H9 (cell line): ENCODE measurements around the gene KCNMA1. TPM values are rescaled to one million over a fixed set of nuclear protein-coding genes. Genes with fewer than 3 reads are reported as not detected.

Experiments
- DNase-seq: peaks from one replicate; pipeline ENCODE4 v3.0.0-alpha.2; 2017
- H2AFZ ChIP-seq: one replicate; pipeline ENCODE4 v1.6.1; 2013; ENCODE audit warnings: mild to moderate bottlenecking, low read length, control low read depth, moderate library complexity
- H2AK5ac ChIP-seq: 2 replicates; pipeline ENCODE4 v1.6.1; 2013; ENCODE audit warnings: low read length, control low read depth, mixed read lengths; ENCODE audit not compliant: insufficient read length
- H2BK120ac ChIP-seq: one replicate; pipeline ENCODE4 v1.6.1; 2013; ENCODE audit warnings: low read depth, mild to moderate bottlenecking, low read length, control low read depth, inconsistent platforms; ENCODE audit not compliant: poor library complexity, severe bottlenecking
- H2BK12ac ChIP-seq: 2 replicates; pipeline ENCODE4 v1.6.1; 2013; ENCODE audit warnings: low read length, control low read depth, mixed read lengths, low read depth; ENCODE audit not compliant: insufficient read length
- H2BK15ac ChIP-seq: 2 replicates; pipeline ENCODE4 v1.6.1; 2013; ENCODE audit warnings: low read depth, low read length, control low read depth
- H2BK20ac ChIP-seq: one replicate; pipeline ENCODE4 v1.6.1; 2013; ENCODE audit warnings: low read depth, mild to moderate bottlenecking, low read length, control low read depth, inconsistent platforms; ENCODE audit not compliant: poor library complexity, severe bottlenecking
- H2BK5ac ChIP-seq: 2 replicates; pipeline ENCODE4 v1.6.1; 2013; ENCODE audit warnings: low read length, control low read depth, mixed read lengths; ENCODE audit not compliant: insufficient read length
- H3K14ac ChIP-seq: 2 replicates; pipeline ENCODE4 v1.6.1; 2013; ENCODE audit warnings: low read length, control low read depth; ENCODE audit not compliant: insufficient read depth
- H3K18ac ChIP-seq: 2 replicates; pipeline ENCODE4 v1.6.1; 2013; ENCODE audit warnings: low read depth, mild to moderate bottlenecking, mixed read lengths, low read length, control low read depth; ENCODE audit not compliant: insufficient read length
- H3K23ac ChIP-seq: 2 replicates; pipeline ENCODE4 v1.6.1; 2013; ENCODE audit warnings: low read length, control low read depth, mixed read lengths, low read depth; ENCODE audit not compliant: insufficient read length
- H3K23me2 ChIP-seq: 2 replicates; pipeline ENCODE4 v1.6.1; 2013; ENCODE audit warnings: low read depth, mild to moderate bottlenecking, mixed read lengths, low read length, control low read depth; ENCODE audit not compliant: insufficient read length, poor library complexity, severe bottlenecking
- H3K27ac ChIP-seq: 2 replicates; pipeline ENCODE4 v1.5.1; 2013; ENCODE audit warnings: low read length, control low read depth, mixed read lengths, low read depth; ENCODE audit not compliant: insufficient read length
- H3K27me3 ChIP-seq: 2 replicates; pipeline ENCODE4 v1.6.1; 2013; ENCODE audit warnings: low read length, control low read depth, inconsistent platforms; ENCODE audit not compliant: insufficient read depth
- H3K4ac ChIP-seq: 2 replicates; pipeline ENCODE4 v1.6.1; 2013; ENCODE audit warnings: low read depth, mild to moderate bottlenecking, control low read depth, inconsistent platforms, low read length, moderate library complexity
- H3K4me1 ChIP-seq: 2 replicates; pipeline ENCODE4 v1.6.1; 2013; ENCODE audit warnings: low read length, control low read depth, inconsistent platforms; ENCODE audit not compliant: insufficient read depth
- H3K4me2 ChIP-seq: 2 replicates; pipeline ENCODE4 v1.6.1; 2013; ENCODE audit warnings: low read length, control low read depth, mixed read lengths; ENCODE audit not compliant: insufficient read length, insufficient read depth
- H3K56ac ChIP-seq: 2 replicates; pipeline ENCODE4 v1.6.1; 2013; ENCODE audit warnings: low read depth, mild to moderate bottlenecking, mixed read lengths, low read length, control low read depth; ENCODE audit not compliant: insufficient read length
- H3K79me1 ChIP-seq: 2 replicates; pipeline ENCODE4 v1.6.1; 2013; ENCODE audit warnings: low read depth, mild to moderate bottlenecking, moderate library complexity, low read length, control low read depth, inconsistent platforms; ENCODE audit not compliant: insufficient read depth, poor library complexity, severe bottlenecking
- H3K79me2 ChIP-seq: 2 replicates; pipeline ENCODE4 v1.6.1; 2013; ENCODE audit warnings: low read length, control low read depth, inconsistent platforms; ENCODE audit not compliant: insufficient read depth
- H3K9ac ChIP-seq: 2 replicates; pipeline ENCODE4 v1.6.1; 2013; ENCODE audit warnings: low read length, control low read depth, mixed read lengths; ENCODE audit not compliant: insufficient read length; ENCODE audit errors: extremely low read depth
- H3K9me3 ChIP-seq: one replicate; pipeline ENCODE4 v1.6.1; 2013; ENCODE audit warnings: low read depth, low read length, inconsistent platforms; ENCODE audit not compliant: control insufficient read depth
- H3T11ph ChIP-seq: one replicate; pipeline ENCODE4 v1.6.1; 2013; ENCODE audit warnings: mild to moderate bottlenecking, low read length, control low read depth, inconsistent platforms
- H4K20me1 ChIP-seq: one replicate; pipeline ENCODE4 v1.6.1; 2013; ENCODE audit not compliant: control insufficient read depth, insufficient read length, insufficient read depth
- H4K5ac ChIP-seq: 2 replicates; pipeline ENCODE4 v1.6.1; 2013; ENCODE audit warnings: low read depth, mild to moderate bottlenecking, mixed read lengths, low read length, control low read depth; ENCODE audit not compliant: insufficient read length
- H4K8ac ChIP-seq: replicated peaks from 2 replicates; pipeline ENCODE4 v1.6.1; 2013; ENCODE audit warnings: low read length, control low read depth, mixed read lengths, low read depth; ENCODE audit not compliant: insufficient read length
- H4K91ac ChIP-seq: 2 replicates; pipeline ENCODE4 v1.6.1; 2013; ENCODE audit warnings: low read depth, mild to moderate bottlenecking, moderate library complexity, mixed read lengths, low read length, control low read depth; ENCODE audit not compliant: insufficient read length
- H3K27ac Mint-ChIP-seq, 3 experiments: 2 replicates in 2 of 3; 3 replicates in 1 of 3; pipeline ENCODE4 v1.8.0; 2020 to 2021; ENCODE audit warnings: mixed read lengths in 3 of 3, mild to moderate bottlenecking in 1 of 3, moderate library complexity in 1 of 3
- H3K27me3 Mint-ChIP-seq: 2 replicates; pipeline ENCODE4 v1.8.0; 2021; ENCODE audit warnings: low read depth, mild to moderate bottlenecking, moderate library complexity, mixed read lengths
- H3K36me3 Mint-ChIP-seq, 3 experiments: 2 replicates in 2 of 3; 3 replicates in 1 of 3; pipeline ENCODE4 v1.8.0; 2020 to 2021; ENCODE audit warnings: low read depth in 3 of 3, mixed read lengths in 3 of 3; ENCODE audit not compliant: insufficient read depth in 1 of 3
- H3K4me1 Mint-ChIP-seq, 2 experiments: 2 replicates each; pipeline ENCODE4 v1.8.0; 2020; ENCODE audit warnings: mixed read lengths in 2 of 2
- H3K4me3 Mint-ChIP-seq, 2 experiments: 2 replicates in 1 of 2; 3 replicates in 1 of 2; pipeline ENCODE4 v1.8.0; 2020 to 2021; ENCODE audit warnings: mild to moderate bottlenecking in 2 of 2, mixed read lengths in 2 of 2, moderate library complexity in 1 of 2
- H3K9me3 Mint-ChIP-seq, 2 experiments: 2 replicates in 1 of 2; 3 replicates in 1 of 2; pipeline ENCODE4 v1.8.0; 2020; ENCODE audit warnings: mild to moderate bottlenecking in 2 of 2, mixed read lengths in 2 of 2, moderate library complexity in 1 of 2
- CTCF ChIP-seq: fragments of 200-600 bp; sonication (generic); conservative IDR thresholded peaks from 3 replicates; pipeline ENCODE4 v1.8.0; 2021; ENCODE audit warnings: antibody characterized with exemption, mild to moderate bottlenecking
- whole genome bisulfite sequencing: extraction: QIAGEN DNeasy Blood & Tissue Kit; methylation state at CpG from one replicate; pipeline ENCODE4 v1.1.7; 2013; ENCODE audit warnings: missing lambda C conversion rate, low lambda C conversion rate, mixed read lengths; ENCODE audit not compliant: insufficient read length; ENCODE audit errors: extremely low coverage; 5-methylcytosine and 5-hydroxymethylcytosine counted together
- total RNA-seq: library from RNA; stranded (reverse); gene quantifications from 2 replicates; pipeline ENCODE4 v1.2.1, GENCODE V29; 2021

The KCNMA1 gene
- total RNA-seq, 1 experiment from 2014 or later, result 2.0 TPM

GRCh38 chr10:77442699-77443189 is 194.9 kb downstream of the KCNMA1 start:
- peaks cover 14 to 27% of the 10 kb centered on the region in 2 experiments for H3K4me1 Mint-ChIP-seq
- Histone ChIP-seq H4K5ac (no peak overlapping the region), H3K27ac (no peak overlapping the region), H3K18ac (no peak overlapping the region), H3K23ac (no peak overlapping the region), H3K4me1 (no peaks in the 10 kb centered on the region), H2BK12ac (no peak overlapping the region), H4K8ac (no peak overlapping the region), H3K14ac (no peak overlapping the region), H3K4me2 (no peak overlapping the region), H3K9ac (no peak overlapping the region), H3T11ph (no peak overlapping the region), H3K23me2 (no peaks in the 10 kb centered on the region), H2AK5ac (no peak overlapping the region), H2AFZ (no peak overlapping the region), H3K79me2 (no peaks in the 10 kb centered on the region), H2BK120ac (no peak overlapping the region), H3K79me1 (no peaks in the 10 kb centered on the region), H3K9me3 (no peaks in the 10 kb centered on the region), H4K20me1 (no peaks in the 10 kb centered on the region), H2BK15ac (no peak overlapping the region), H3K4ac (no peak overlapping the region), H3K56ac (no peak overlapping the region), H2BK20ac (no peak overlapping the region), H3K27me3 (no peaks in the 10 kb centered on the region), H2BK5ac (no peak overlapping the region), H4K91ac (no peak overlapping the region)
- H3K27me3 Mint-ChIP-seq, result peaks cover 3% of the 10 kb centered on the region
- no peak overlapping the region for H3K4me3 Mint-ChIP-seq
- H3K36me3 Mint-ChIP-seq, result no peaks in the 10 kb centered on the region
- WGBS, result no CpG with 5 or more reads among the region's 6 CpGs
- no peak overlapping the region for H3K27ac Mint-ChIP-seq
- no peak for DNase-seq
- H3K9me3 Mint-ChIP-seq, result no peaks in the 10 kb centered on the region
- TF ChIP-seq CTCF, result no peak
